Bronchial epithelial cell (primary cell): Measurements from ENCODE around the gene PHACTR3. TPM values are rescaled to one million over a fixed set of nuclear protein-coding genes. Genes with fewer than 3 reads are reported as not detected.

Source experiments
- DNase-seq: peaks from one replicate; pipeline ENCODE4 v3.0.0-alpha.2; 2010; ENCODE audit warnings: low read depth
- FAIRE-seq: peaks from 2 replicates; lab custom pipeline; 2011; peaks lifted over from hg19 to GRCh38; lab: Jason Lieb, UNC
- H3K27me3 ChIP-seq: 2 replicates; pipeline ENCODE4 v1.5.1; 2011; ENCODE audit warnings: low read length; ENCODE audit not compliant: control insufficient read depth, insufficient read depth
- H3K36me3 ChIP-seq: 2 replicates; pipeline ENCODE4 v1.5.1; 2011; ENCODE audit warnings: low read length; ENCODE audit not compliant: control insufficient read depth, insufficient read depth
- H3K4me3 ChIP-seq: 2 replicates; pipeline ENCODE4 v1.5.1; 2011; ENCODE audit warnings: mild to moderate bottlenecking, low read depth, low read length, control low read depth
- CTCF ChIP-seq: IDR thresholded peaks from 2 replicates; pipeline ENCODE4 v1.5.1; 2011; ENCODE audit warnings: mild to moderate bottlenecking, moderate library complexity, low read length, control low read depth, inconsistent platforms; ENCODE audit not compliant: insufficient read depth, severe bottlenecking
- total RNA-seq: library from RNA; depleted of rRNA; stranded (reverse); fragments of >200 nt; gene quantifications from 2 replicates; pipeline ENCODE4 v1.2.1, GENCODE V29; 2014

Gene PHACTR3
- total RNA-seq, 1 donor from 2014 or later, result 15.0 TPM

DNA sequence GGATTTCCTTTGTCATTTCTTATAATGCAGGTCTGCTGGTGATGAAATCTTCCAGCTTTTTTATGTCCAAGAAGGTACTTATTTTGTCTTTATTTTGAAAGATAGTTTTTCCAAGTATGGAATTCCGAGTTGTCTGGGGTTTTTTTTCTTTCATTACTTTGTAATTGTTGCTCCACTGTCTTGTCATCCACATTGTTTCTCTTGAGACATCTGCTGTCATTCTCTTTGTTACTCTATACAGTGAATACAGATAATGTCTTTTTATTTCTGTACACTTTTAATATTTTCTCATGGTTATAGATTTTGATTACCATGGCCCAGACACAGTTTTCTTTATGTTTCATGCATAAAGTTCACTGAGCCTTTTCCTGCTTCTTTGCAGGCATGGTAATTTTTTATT lies 196.0 kb downstream of the PHACTR3 start:
- H3K4me3 ChIP-seq, result no peak overlapping the region
- H3K36me3 ChIP-seq, result no peaks in the 10 kb centered on the region
- DNase-seq, result no peak
- no peaks in the 10 kb centered on the region for H3K27me3 ChIP-seq
- no peak for TF ChIP-seq CTCF
- FAIRE-seq, result no peak

- FAIRE-seq (no peak), DNase-seq (no peak)
- H3K36me3 ChIP-seq, result no peaks in the 10 kb centered on the region
- H3K4me3 ChIP-seq, result no peak overlapping the region
- H3K27me3 ChIP-seq, result no peaks in the 10 kb centered on the region
- no peak for TF ChIP-seq CTCF
These were observed 197.7 kb downstream of the PHACTR3 start for GRCh38 chr20:59802018-59802417.

DNA sequence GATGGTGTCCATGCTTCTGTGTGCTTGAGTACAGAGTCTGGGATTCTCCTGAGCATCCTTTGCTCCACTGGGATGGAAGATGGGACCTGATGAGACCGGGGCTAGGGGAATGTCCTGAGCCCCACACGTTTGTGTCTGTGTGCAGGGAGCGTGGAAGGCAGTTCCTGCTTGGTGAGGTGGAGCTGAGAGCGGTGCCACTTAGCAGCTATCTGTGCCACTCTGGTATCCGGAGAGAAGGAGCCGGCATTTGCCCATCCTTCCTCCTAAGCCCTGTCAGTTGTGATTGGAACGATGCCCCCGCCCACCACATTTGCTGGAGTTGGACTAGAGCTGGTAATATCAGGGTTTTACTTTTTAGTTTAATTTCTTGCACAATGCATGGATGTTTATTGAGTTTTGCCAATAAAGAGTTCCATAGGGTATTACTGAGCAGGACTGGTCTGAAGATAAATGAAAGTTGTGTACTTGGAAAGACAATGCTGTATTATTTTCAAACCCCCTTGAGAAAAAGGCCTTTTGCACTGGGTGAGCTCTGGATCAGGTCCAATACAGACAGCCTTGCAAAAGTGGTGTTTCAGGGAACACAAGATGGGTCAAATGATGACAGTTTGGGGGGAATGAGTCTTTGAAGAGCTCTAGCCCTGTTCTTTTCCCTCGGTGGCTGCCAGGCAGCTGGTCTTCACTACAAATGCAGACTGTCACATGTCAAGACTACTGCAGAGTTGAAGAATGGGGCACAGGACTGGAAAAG lies 198.3 kb downstream of the PHACTR3 start:
- no peaks in the 10 kb centered on the region for H3K27me3 ChIP-seq
- H3K36me3 ChIP-seq, result no peaks in the 10 kb centered on the region
- H3K4me3 ChIP-seq, result no peak overlapping the region
- no peak for TF ChIP-seq CTCF
- FAIRE-seq (no peak), DNase-seq (no peak)

- Histone ChIP-seq H3K4me3 (no peak overlapping the region), H3K36me3 (no peaks in the 10 kb centered on the region), H3K27me3 (no peaks in the 10 kb centered on the region)
- DNase-seq (no peak), FAIRE-seq (no peak)
- TF ChIP-seq CTCF, result no peak
These were observed 200.0 kb downstream of the PHACTR3 start for GRCh38 chr20:59804347-59804746.

DNA sequence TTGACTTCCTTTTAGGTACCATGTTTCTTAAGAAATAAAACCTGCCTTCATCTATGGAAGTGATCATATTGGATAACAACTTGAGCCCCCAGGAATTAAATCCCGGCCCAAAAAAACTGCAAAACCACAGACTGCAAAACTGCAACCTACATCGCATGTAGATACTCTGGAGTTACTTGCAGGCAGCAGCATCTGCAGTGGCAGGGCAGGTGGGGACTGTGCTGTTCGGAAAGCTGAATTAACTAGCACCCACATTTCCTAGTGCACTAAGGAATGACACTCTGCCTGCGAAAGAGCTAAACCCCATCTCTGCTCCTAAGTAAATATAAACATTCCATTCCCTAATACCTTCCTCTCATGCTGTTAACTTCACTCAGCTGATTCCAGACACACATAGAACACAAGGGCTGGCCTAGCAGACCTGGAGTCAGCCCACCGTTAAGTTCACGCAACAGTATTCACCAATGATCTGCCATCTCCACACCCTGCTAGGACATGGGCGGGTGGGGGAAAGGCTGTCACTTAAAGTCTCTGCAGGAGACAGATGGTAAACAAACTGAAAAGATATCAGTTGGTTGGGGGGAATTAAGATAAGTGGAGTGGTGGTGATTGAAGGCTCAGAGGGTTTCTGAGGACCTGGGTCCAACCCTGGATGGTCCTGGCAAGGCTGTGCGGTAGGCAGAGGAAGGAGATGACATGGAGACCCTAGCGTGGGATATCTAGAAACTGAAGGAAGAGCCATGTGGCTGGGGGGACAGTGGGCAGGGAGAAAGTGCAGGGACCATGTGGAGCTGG lies 200.7 kb downstream of the PHACTR3 start:
- Histone ChIP-seq H3K27me3 (no peaks in the 10 kb centered on the region), H3K4me3 (no peak overlapping the region), H3K36me3 (no peaks in the 10 kb centered on the region)
- TF ChIP-seq CTCF, result no peak
- FAIRE-seq (no peak), DNase-seq (no peak)
